Measurements from ENCODE around the gene ZNF207.
A peak's percentile ranks its signal among the peaks of the same experiment; 100 is the strongest.
"Not testable (repeated sequence)": the region's sequence is repeated elsewhere in the genome, so short reads cannot be mapped to it uniquely, and the experiment has no call there.

The ZNF207 gene

DNA sequence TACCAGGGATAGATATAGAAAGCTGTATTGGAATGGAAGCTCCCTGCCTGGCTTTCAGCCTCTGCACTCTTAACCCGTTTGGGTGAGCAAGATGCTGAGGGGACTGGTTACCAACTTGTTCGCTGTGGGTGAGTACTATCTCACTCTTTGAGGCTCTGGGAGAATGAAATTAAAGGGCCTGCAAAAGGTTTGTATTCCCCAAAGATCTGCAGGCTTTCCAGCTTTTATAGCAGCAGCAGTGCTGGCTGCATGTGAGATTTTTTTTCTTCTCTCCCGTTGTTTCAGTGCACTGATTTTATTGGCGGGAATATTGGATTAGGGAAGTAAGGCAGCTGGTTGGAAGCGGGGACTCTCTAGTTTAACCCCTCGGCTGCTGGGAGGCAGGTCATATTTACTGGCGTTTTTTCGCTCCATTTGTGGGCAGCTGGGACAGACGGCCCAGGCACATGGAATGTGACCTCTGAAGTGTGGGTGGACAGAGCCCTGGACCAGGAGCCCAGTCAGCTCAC, 38.9 kb upstream of the ZNF207 start:
- no peak for TF ChIP-seq CTCF (IDR thresholded peaks at IDR 0.05; ENCODE audit: insufficient read depth, missing control alignments)
- no peak for FAIRE-seq
- no peak for DNase-seq (ENCODE audit: insufficient read length, low spot score)

DNA sequence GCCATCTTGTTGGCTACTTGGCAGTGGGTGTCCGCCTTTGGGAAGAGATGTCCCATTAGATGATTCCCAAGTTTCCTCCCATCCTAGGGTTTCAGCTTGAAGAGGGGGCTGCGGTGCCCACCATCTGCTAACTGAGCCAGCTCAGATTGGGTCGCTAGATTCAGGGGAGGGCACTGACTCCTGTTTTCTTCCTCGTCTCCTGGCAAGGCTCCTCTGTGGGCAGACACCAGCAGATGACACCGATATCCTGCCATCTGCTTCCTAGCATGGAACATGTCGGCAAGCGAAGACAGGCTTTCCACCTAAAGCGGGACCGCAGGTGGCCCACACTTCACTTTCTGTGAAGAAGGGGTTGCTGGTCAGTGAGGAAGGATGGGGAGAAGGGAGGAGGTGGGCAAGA, 35.3 kb upstream of the ZNF207 start:
- TF ChIP-seq CTCF (IDR thresholded peaks at IDR 0.05; ENCODE audit: insufficient read depth, missing control alignments), result no peak
- no peak for DNase-seq (ENCODE audit: insufficient read length, low spot score)
- no peak for FAIRE-seq

DNA sequence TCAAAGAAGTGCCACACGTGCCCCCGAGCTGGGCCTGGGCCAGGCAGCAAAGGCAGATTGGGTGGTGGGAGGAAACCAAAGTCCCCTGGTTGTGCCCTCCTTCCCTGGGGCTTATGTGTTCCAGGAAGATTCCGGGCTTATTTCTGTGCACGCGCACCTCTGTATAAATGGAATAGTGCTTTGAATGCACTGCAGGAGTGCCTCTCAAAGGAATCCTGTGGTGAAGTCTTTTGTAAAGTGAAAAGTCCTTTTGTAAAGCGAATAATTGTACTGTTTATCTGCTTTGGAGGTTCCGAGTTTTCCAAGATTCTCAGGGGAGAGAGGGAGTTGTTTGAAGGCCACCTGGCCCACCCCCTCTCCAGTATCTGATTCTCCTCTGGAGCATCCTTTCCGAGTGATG, 34.8 kb upstream of the ZNF207 start:
- DNase-seq (ENCODE audit: insufficient read length, low spot score) (no peak), FAIRE-seq (no peak)
- no peak for TF ChIP-seq CTCF (IDR thresholded peaks at IDR 0.05; ENCODE audit: insufficient read depth, missing control alignments)

DNA sequence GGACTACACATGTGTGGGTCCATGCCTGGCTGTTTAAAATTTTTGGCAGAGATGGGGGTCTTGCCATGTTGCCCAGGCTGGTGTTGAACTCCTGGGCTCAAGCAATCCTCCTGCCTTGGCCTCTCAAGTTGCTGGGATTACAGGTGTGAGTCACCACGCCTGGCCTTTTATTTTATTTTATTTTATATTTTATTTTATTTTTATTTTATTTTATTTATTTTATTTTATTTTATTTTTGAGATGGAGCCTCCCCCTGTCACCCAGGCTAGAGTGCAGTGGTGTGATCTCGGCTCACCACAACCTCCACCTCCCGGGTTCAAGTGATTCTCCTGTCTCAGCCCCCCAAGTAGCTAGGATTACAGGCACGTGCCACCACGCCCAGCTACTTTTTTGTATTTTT, 33.3 kb upstream of the ZNF207 start:
- not testable (repeated sequence) for DNase-seq (ENCODE audit: insufficient read length, low spot score); FAIRE-seq

- DNase-seq (ENCODE audit: insufficient read length, low spot score), result no peak
- no peak for TF ChIP-seq CTCF (IDR thresholded peaks at IDR 0.05; ENCODE audit: insufficient read depth, missing control alignments)
- no peak for FAIRE-seq
These were observed 32.6 kb upstream of the ZNF207 start for GRCh38 chr17:32317353-32317752.

DNA sequence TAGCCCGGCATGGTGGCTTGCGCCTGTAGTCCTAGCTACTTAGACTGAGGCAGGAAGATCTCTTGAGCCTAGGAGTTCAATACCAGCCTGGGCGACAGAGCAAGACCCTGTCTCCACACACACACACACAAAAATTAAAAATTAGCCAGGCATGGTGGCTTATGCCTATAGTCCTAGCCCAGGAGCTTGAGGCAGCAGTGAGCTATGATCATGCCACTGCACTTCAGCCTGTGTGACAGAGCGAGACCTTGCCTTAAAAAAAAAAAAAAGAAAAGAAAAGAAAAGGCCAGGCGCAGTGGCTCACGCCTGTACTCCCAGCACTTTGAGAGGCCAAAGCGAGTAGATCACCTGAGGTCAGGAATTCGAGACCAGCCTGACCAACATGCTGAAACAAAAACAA, 31.9 kb upstream of the ZNF207 start:
- FAIRE-seq (no peak), DNase-seq (ENCODE audit: insufficient read length, low spot score) (no peak)
- no peak for TF ChIP-seq CTCF (IDR thresholded peaks at IDR 0.05; ENCODE audit: insufficient read depth, missing control alignments)

DNA sequence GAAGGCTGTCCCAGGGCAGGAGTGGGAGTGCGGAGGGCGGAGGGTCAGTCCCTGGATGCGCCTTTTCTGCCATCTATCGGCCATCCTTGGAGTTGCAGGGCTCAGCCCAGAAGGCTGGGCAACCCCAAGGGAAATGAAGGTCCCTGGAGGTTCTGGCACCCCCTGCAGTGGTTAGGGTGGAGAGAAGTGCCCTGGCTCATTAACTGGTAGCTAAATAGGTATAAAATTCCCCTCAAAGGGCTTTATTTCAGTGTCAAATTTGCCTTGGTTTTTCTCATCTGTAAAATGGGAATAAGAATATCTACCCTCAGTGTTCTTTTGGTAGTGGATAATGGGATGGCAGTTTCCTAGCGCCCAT, 30.4 kb upstream of the ZNF207 start:
- TF ChIP-seq CTCF (IDR thresholded peaks at IDR 0.05; ENCODE audit: insufficient read depth, missing control alignments), result peak; percentile 99
- DNase-seq (ENCODE audit: insufficient read length, low spot score), result no peak
- no peak for FAIRE-seq

DNA sequence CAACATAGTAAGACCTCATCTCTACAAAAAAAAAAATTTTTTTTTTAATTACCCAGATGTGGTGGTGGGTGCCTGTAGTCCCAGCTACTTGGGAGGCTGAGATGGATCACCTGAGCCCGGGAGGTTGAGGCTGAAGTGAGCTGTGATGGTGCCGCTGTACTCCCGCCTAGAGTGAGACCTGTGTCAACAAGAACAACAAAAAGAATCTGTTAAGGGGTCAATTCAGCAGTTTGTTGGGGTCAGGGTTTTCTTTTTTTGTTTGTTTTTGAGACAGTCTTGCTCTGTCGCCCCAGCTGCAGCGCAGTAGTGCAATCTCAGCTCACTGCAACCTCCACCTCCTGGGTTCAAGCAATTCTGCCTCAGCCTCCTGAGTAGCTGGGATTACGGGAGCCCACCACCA, 29.9 kb upstream of the ZNF207 start:
- not testable (repeated sequence) for DNase-seq (ENCODE audit: insufficient read length, low spot score); FAIRE-seq

All from D721Med (cell line).